Testis (tissue), 2 donors: Measurements from ENCODE around the gene EYA2.

ENCODE experiments used
- CTCF ChIP-seq, 3 experiments: fragments of 450-650 bp in 2 of 3; fragments of 200-600 bp in 1 of 3; sonication (generic) in 1 of 3; IDR thresholded peaks; one replicate each; pipeline ENCODE4 v1.5.1; 2016 to 2019; ENCODE audit warnings: antibody characterized with exemption in 3 of 3, mild to moderate bottlenecking in 2 of 3, moderate library complexity in 1 of 3
- POLR2A ChIP-seq: fragments of 450-650 bp; IDR thresholded peaks from one replicate; pipeline ENCODE4 v1.6.1; 2017; ENCODE audit warnings: antibody characterized with exemption, mild to moderate bottlenecking, moderate library complexity

- TF ChIP-seq CTCF (IDR thresholded peaks at IDR 0.05) (no peak), POLR2A (no peak)
Observed at GRCh38 chr20:46933150-46933549, 38.5 kb downstream of the EYA2 start.
